Activated naive CD4-positive, alpha-beta T cell treated with anti-CD3 and anti-CD28 coated beads, Interleukin-2, amount 50 U/mL, for 24 hours (primary cell): ENCODE results near the gene POLK.
"Not testable (repeated sequence)": the region's sequence is repeated elsewhere in the genome, so short reads cannot be mapped to it uniquely, and the experiment has no call there.

Experiments
- H3K27ac Mint-ChIP-seq: one replicate; pipeline ENCODE4 v1.8.0; 2021; ENCODE audit warnings: mild to moderate bottlenecking, mixed read lengths
- H3K27me3 Mint-ChIP-seq: one replicate; pipeline ENCODE4 v1.8.0; 2021; ENCODE audit warnings: mixed read lengths
- H3K36me3 Mint-ChIP-seq: one replicate; pipeline ENCODE4 v1.8.0; 2021; ENCODE audit warnings: mixed read lengths
- H3K4me1 Mint-ChIP-seq: one replicate; pipeline ENCODE4 v1.8.0; 2021; ENCODE audit warnings: mixed read lengths
- H3K4me3 Mint-ChIP-seq: one replicate; pipeline ENCODE4 v1.8.0; 2021; ENCODE audit warnings: mild to moderate bottlenecking, mixed read lengths
- H3K9me3 Mint-ChIP-seq: one replicate; pipeline ENCODE4 v1.8.0; 2021; ENCODE audit warnings: mixed read lengths

The POLK gene

GRCh38 chr5:75511435-75512382 lies at the start of gene POLK, which contains the start of gene CERT1:
POLK (plus strand) TSS chr5:75511891.
CERT1 (minus strand) TSS chr5:75511629; CDS start chr5:75511207, 422 bp downstream.
- H3K9me3 Mint-ChIP-seq: no peaks in the 10 kb centered on the region
- peak within 1 kb of the TSS; percentile 90 for H3K27ac Mint-ChIP-seq
- peaks cover 51% of the 10 kb centered on the region for H3K4me1 Mint-ChIP-seq
- H3K36me3 Mint-ChIP-seq: peaks cover 5% of the 10 kb centered on the region
- H3K27me3 Mint-ChIP-seq: no peaks in the 10 kb centered on the region
- peak within 1 kb of the TSS; percentile 97 for H3K4me3 Mint-ChIP-seq

- Mint-ChIP-seq H3K27me3 (no peaks in the 10 kb centered on the region), H3K27ac (no peak overlapping the region), H3K9me3 (no peaks in the 10 kb centered on the region), H3K36me3 (peaks cover 20% of the 10 kb centered on the region), H3K4me3 (no peak overlapping the region), H3K4me1 (peaks cover 72% of the 10 kb centered on the region)
Measured at GRCh38 chr5:75463726-75464125, 48.0 kb upstream of the POLK start.

- Mint-ChIP-seq H3K27me3 (no peaks in the 10 kb centered on the region), H3K9me3 (peaks cover 9% of the 10 kb centered on the region), H3K27ac (no peak overlapping the region), H3K36me3 (peaks cover 29% of the 10 kb centered on the region), H3K4me1 (peaks cover 68% of the 10 kb centered on the region), H3K4me3 (no peak overlapping the region)
Measured at GRCh38 chr5:75465480-75465879, 46.2 kb upstream of the POLK start.

GRCh38 chr5:75466006-75466716 lies 45.5 kb upstream of the POLK start:
- Mint-ChIP-seq H3K36me3 (peaks cover 34% of the 10 kb centered on the region), H3K4me3 (no peak overlapping the region), H3K4me1 (peaks cover 66% of the 10 kb centered on the region), H3K27me3 (no peaks in the 10 kb centered on the region), H3K27ac (no peak overlapping the region), H3K9me3 (peaks cover 14% of the 10 kb centered on the region)

- peaks cover 19% of the 10 kb centered on the region for H3K9me3 Mint-ChIP-seq
- H3K4me1 Mint-ChIP-seq: peaks cover 52% of the 10 kb centered on the region
- no peak overlapping the region for H3K4me3 Mint-ChIP-seq
- no peaks in the 10 kb centered on the region for H3K27me3 Mint-ChIP-seq
- peaks cover 39% of the 10 kb centered on the region for H3K36me3 Mint-ChIP-seq
- H3K27ac Mint-ChIP-seq: no peak overlapping the region
Measured at GRCh38 chr5:75468593-75468992, 43.1 kb upstream of the POLK start.

- Mint-ChIP-seq H3K4me3 (no peak overlapping the region), H3K27ac (no peak overlapping the region)
Measured at GRCh38 chr5:75469017-75469416, 42.7 kb upstream of the POLK start.

GRCh38 chr5:75471193-75471592 lies 40.5 kb upstream of the POLK start:
- peaks cover 41% of the 10 kb centered on the region for H3K36me3 Mint-ChIP-seq
- no peak overlapping the region for H3K4me3 Mint-ChIP-seq
- peaks cover 19% of the 10 kb centered on the region for H3K9me3 Mint-ChIP-seq
- no peaks in the 10 kb centered on the region for H3K27me3 Mint-ChIP-seq
- no peak overlapping the region for H3K27ac Mint-ChIP-seq
- peaks cover 34% of the 10 kb centered on the region for H3K4me1 Mint-ChIP-seq

More at GRCh38 chr5:75469017-75469416, 42.7 kb upstream of the POLK start:
- Mint-ChIP-seq H3K4me1 (peaks cover 47% of the 10 kb centered on the region), H3K9me3 (peaks cover 19% of the 10 kb centered on the region), H3K36me3 (peaks cover 37% of the 10 kb centered on the region), H3K27me3 (no peaks in the 10 kb centered on the region)

GRCh38 chr5:75472973-75473372 lies 38.7 kb upstream of the POLK start:
- no peaks in the 10 kb centered on the region for H3K27me3 Mint-ChIP-seq
- peaks cover 19% of the 10 kb centered on the region for H3K9me3 Mint-ChIP-seq
- peaks cover 42% of the 10 kb centered on the region for H3K36me3 Mint-ChIP-seq
- H3K4me3 Mint-ChIP-seq: no peak overlapping the region
- no peak overlapping the region for H3K27ac Mint-ChIP-seq
- H3K4me1 Mint-ChIP-seq: peaks cover 29% of the 10 kb centered on the region

- peaks cover 32% of the 10 kb centered on the region for H3K4me1 Mint-ChIP-seq
- H3K9me3 Mint-ChIP-seq: peaks cover 19% of the 10 kb centered on the region
- H3K36me3 Mint-ChIP-seq: peaks cover 41% of the 10 kb centered on the region
- H3K27ac Mint-ChIP-seq: no peak overlapping the region
- no peaks in the 10 kb centered on the region for H3K27me3 Mint-ChIP-seq
- no peak overlapping the region for H3K4me3 Mint-ChIP-seq
Measured at GRCh38 chr5:75473463-75473862, 38.2 kb upstream of the POLK start.

- H3K27ac Mint-ChIP-seq: no peak overlapping the region
- H3K9me3 Mint-ChIP-seq: peaks cover 11% of the 10 kb centered on the region
- H3K4me1 Mint-ChIP-seq: peaks cover 43% of the 10 kb centered on the region
- H3K36me3 Mint-ChIP-seq: peaks cover 37% of the 10 kb centered on the region
- no peak overlapping the region for H3K4me3 Mint-ChIP-seq
- no peaks in the 10 kb centered on the region for H3K27me3 Mint-ChIP-seq
Measured at GRCh38 chr5:75475364-75475763, 36.3 kb upstream of the POLK start.

GRCh38 chr5:75481024-75481423 lies 30.7 kb upstream of the POLK start:
- peaks cover 69% of the 10 kb centered on the region for H3K4me1 Mint-ChIP-seq
- no peak overlapping the region for H3K4me3 Mint-ChIP-seq
- peaks cover 30% of the 10 kb centered on the region for H3K9me3 Mint-ChIP-seq

GRCh38 chr5:75482482-75482881 lies 29.2 kb upstream of the POLK start:
- H3K36me3 Mint-ChIP-seq: peaks cover 60% of the 10 kb centered on the region
- H3K27me3 Mint-ChIP-seq: no peaks in the 10 kb centered on the region
- H3K27ac Mint-ChIP-seq: no peak overlapping the region
- H3K9me3 Mint-ChIP-seq: peaks cover 35% of the 10 kb centered on the region
- no peak overlapping the region for H3K4me3 Mint-ChIP-seq
- peaks cover 72% of the 10 kb centered on the region for H3K4me1 Mint-ChIP-seq

More at GRCh38 chr5:75481024-75481423, 30.7 kb upstream of the POLK start:
- Mint-ChIP-seq H3K27me3 (no peaks in the 10 kb centered on the region), H3K36me3 (peaks cover 48% of the 10 kb centered on the region), H3K27ac (peak overlapping the region; percentile 25)

GRCh38 chr5:75484605-75485004 lies 27.1 kb upstream of the POLK start:
- Mint-ChIP-seq H3K27ac (no peak overlapping the region), H3K4me1 (peaks cover 72% of the 10 kb centered on the region), H3K4me3 (no peak overlapping the region), H3K27me3 (no peaks in the 10 kb centered on the region), H3K36me3 (peaks cover 69% of the 10 kb centered on the region), H3K9me3 (peaks cover 43% of the 10 kb centered on the region)

GRCh38 chr5:75489847-75490246 lies 21.8 kb upstream of the POLK start:
- not testable (repeated sequence) for H3K27me3 Mint-ChIP-seq, H3K27ac Mint-ChIP-seq
- Mint-ChIP-seq H3K9me3 (peaks cover 32% of the 10 kb centered on the region), H3K4me1 (peaks cover 48% of the 10 kb centered on the region), H3K4me3 (peak overlapping the region; percentile 3), H3K36me3 (peaks cover 63% of the 10 kb centered on the region)

- Mint-ChIP-seq H3K9me3 (peaks cover 15% of the 10 kb centered on the region), H3K27me3 (no peaks in the 10 kb centered on the region), H3K4me3 (no peak overlapping the region), H3K4me1 (peaks cover 41% of the 10 kb centered on the region), H3K27ac (no peak overlapping the region), H3K36me3 (peaks cover 56% of the 10 kb centered on the region)
Measured at GRCh38 chr5:75491621-75492020, 20.1 kb upstream of the POLK start.

GRCh38 chr5:75496026-75496425 lies 15.7 kb upstream of the POLK start:
- Mint-ChIP-seq H3K4me1 (peaks cover 34% of the 10 kb centered on the region), H3K4me3 (no peak overlapping the region), H3K27ac (no peak overlapping the region), H3K36me3 (peaks cover 48% of the 10 kb centered on the region), H3K27me3 (no peaks in the 10 kb centered on the region), H3K9me3 (peaks cover 5% of the 10 kb centered on the region)
